Fibroblast of skin of left biceps (primary cell): ENCODE data around the gene ZNF487.
"Not testable (repeated sequence)": the region's sequence is repeated elsewhere in the genome, so short reads cannot be mapped to it uniquely, and the experiment has no call there.

Experiments used
- DNase-seq, 2 experiments: peaks; one replicate each; pipeline ENCODE4 v3.0.0-alpha.2; 2013; ENCODE audit warnings: low read depth in 2 of 2

ZNF487 gene

DNA sequence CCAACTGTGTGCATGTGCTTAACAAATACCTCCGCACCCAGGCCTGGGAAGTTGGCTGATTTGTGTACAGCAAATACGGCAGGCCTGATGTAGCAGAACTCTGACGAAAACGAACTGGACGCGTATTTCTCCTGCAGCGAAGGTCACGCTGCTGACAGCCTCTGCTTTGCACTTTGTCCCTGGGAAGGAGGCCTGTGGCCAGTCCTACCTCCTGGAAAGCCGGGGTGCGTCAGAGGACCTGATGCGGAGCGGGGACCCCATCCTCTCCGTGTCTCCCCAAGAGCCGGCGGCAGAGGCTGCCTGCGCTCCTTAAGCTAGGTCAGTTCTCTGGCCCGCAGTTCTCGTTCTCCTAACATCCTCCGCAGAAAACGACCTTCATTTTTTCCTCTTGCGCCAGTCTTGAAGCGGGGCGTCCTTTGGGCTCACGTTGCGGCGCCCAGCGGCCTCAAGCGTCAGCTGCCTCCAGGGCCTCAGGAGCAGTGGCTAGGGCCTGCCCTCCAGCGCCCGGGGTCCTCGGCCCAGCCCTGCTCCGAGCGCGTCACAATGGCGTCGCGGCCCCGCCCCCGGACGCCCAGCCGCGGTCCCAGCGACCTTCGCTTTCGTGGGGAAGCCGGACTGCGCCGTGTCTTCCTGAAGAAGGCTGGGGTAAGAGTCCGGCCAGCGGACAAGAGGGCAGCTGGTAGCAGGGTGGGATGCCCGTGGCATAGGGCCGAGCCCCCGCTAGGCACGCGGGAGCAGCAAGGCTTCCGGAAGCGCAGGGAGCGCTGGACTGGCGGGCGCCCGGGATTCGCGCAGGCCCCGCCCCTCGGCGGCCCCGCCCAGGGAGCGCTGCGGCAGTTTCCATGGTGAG, at the start of gene ZNF487:
Gene ZNF487, plus strand, starts transcription at position 821 of the 850 bp plus-strand sequence. CDS start 38,703 bp downstream, outside the sequence.
- DNase-seq, result peak; percentile 41 to 42

DNA sequence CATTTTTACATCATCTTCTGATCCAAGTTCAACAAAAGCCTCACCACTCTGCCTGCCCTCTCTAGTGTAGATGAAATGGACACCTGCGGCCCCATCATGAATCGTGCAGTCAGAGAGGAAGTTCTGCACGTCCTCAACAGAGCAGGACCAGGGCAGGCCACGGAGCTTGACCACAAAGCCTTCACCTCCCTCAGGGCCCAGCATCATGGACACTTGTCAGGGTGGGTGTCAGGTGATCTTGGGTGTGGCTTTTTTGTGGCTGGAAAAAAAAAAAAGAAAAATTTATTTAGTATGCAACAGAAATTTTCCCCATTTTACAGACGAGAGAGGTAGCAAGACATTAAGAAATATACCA, 49.3 kb upstream of the ZNF487 start:
- no peak for DNase-seq

DNA sequence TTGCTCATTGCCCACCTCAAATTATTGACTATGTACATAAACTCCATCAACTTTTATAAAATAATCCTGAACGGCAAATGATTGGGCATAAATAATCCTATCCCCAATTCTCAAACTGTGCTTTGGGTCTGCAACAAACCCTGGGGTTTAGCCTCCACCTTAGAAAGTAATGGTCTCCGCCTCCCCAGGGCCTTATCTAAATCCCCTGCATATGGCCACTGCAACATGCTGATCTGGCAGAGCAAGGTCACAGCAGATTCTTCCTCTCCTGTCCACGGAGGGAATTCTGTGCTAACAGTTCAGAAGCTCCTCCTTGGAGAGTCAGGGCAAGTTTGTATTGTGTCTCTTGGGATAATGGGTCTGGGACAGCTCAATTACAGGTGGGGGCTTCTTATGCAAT, 47.0 kb upstream of the ZNF487 start:
- no peak for DNase-seq

DNA sequence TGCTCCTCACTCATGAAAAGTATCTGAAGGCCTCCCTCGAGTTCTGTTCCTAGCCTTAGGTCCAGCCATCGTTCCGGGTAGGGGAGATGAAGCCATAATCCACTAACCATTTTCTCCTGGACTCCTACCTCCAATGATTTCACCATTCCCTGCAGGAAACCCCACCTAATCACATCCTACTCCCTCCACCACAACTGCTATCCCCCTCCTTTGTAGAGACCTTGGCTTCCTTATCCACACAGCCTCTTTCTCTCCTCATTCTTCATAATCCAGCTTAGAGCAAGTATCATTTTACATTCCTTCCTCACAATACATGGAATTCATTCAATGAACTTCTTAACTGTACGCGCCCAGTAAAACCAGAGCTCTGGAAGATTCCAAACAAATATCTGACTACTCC, 46.6 kb upstream of the ZNF487 start:
- no peak for DNase-seq

DNA sequence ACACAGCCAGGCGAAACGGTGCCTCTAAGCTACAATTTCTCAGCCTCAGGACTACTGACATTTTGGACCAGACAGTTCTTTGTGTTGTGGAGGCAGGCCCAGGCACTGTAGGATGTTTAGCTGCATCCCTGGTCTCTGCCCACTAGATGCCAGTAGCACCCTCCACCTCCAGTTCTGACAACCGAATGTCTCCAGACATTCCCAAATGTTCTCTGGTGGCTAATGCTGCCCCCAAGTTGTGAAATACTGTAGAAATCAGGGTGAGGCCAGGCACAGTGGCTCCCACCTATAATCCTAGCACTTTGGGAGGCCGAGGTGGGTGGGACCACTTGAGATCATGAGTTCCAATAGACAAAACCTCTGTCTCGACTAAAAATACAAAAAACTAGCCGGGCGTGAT, 46.2 kb upstream of the ZNF487 start:
- no peak for DNase-seq

DNA sequence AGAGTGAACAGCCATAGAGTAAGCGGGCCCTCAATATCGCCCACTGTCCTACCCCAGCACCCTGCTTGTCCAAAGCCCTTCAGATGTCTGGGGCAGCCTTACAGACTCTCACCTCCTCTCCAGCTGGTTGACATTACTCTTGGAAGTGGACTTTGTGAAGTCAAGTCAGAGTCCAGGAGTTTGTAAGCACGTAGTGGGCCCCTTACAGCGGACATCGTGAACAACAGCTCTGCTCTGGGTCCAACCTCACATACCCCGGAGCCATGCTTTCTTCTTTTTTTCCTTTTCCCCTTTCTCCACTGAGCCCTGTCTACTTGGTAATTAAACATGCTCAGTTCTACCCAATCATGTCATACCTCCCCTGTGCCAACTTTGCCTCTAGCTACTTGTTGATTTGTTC, 45.4 kb upstream of the ZNF487 start:
- DNase-seq, result no peak

DNA sequence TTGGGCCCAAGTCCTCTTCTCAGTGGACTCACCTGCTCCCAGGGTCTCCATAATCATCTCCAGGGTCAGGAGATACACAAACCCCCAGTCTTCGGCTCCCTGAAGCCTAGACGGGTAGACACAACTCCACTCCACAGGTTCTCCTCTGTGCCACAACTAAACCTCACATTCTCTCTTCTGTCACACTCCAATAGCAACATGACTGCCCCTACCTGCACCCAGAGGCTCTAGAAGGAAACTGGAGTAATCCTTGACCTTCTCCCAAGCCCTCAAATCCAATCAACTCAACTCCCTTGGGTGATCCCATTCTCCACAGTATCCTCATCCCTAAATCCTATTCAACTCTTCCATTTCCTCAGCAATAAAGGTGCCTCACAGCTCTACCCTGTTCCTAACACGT, 44.2 kb upstream of the ZNF487 start:
- no peak for DNase-seq

DNA sequence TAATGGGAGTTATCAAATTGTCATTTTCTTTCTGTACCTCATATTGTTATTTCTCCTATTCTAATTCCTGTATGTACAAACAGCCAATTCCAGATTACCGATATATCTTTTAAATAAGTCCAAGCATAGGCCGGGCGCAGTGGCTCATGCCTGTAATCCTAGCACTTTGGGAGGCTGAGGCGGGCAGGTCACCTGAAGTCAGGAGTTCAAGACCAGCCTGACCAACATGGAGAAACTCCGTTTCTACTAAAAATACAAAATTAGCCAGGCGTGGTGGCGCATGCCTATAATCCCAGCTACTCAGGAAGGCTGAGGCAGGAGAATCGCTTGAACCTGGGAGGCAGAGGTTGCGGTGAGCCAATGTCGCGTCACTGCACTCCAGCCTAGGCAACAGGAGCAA, 43.7 kb upstream of the ZNF487 start:
- DNase-seq, result not testable (repeated sequence)

DNA sequence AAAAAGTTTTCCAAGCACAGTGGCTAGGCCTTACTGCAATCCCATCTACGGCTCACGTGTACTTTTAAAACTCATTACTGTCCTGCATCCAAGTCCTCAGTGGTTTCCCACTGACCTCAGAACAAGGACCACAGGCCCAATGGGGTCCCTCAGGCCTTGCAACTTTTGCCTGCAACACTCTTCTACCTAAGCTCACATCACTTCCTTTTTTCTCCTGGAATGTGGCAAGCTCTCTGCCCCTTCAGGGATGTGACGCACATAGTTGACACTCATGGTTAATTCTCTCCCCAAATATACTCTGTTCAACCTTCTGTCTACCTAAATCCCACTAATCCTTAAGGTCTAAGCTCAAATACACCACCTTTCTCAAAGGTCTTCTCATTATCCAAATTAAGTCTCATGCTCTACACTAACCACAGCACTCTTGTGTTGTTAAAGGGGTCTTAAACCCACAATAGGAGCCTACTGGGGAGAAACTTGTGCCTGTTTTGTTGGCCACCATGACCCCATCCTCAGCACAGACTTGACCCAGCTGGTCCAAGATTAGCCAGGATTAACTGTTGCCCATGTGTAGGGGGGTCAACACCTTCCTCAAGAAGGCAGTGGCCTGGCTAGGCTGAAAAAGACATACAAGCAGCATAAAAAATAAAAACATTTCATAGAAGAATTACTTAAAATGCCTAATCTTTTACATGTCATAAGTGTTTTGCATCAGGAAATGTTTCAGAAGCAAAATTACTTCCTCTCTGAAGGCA, 43.1 kb upstream of the ZNF487 start:
- DNase-seq, result no peak

DNA sequence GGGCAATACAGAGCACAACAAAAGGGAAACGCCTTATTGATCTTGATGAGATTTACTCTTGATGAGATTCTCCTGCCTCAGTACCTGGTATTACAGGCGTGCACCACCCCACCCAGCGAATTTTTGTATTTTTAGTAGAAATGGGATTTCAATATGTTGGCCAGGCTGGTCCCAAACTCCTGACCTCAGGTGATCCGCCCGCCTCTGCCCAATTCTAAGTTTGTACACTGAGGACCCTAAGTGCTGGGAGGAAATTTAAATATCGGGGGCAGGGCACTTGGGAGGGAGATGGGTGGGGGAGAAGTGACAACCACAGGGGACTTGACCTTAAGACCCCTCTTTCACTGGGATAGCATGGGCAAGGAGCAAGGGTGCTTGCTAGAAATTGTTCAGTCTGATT, 42.0 kb upstream of the ZNF487 start:
- DNase-seq, result no peak

DNA sequence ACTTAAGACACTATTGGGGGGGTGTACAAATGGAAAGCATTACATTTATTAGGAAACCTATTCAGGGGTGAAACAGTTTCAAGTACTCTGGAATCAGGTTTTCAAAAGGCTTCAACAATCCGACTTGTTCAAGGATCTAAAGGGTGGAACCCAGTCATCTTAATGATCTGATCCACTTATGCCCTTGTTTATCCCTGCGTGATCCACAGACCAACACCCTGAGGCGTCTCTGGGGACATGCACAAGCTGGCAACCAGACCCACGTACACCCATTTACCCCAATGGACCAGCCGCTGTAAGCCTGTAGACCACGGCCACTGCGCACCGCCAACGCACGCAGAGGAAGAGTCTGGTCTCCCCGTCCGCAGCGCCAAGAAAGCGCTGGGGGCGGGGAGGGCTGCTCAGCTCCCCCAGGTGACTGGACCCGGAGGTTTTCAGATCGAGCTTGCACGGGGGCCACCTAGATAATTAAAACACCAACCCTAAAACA, 41.3 kb upstream of the ZNF487 start:
- DNase-seq, result no peak

DNA sequence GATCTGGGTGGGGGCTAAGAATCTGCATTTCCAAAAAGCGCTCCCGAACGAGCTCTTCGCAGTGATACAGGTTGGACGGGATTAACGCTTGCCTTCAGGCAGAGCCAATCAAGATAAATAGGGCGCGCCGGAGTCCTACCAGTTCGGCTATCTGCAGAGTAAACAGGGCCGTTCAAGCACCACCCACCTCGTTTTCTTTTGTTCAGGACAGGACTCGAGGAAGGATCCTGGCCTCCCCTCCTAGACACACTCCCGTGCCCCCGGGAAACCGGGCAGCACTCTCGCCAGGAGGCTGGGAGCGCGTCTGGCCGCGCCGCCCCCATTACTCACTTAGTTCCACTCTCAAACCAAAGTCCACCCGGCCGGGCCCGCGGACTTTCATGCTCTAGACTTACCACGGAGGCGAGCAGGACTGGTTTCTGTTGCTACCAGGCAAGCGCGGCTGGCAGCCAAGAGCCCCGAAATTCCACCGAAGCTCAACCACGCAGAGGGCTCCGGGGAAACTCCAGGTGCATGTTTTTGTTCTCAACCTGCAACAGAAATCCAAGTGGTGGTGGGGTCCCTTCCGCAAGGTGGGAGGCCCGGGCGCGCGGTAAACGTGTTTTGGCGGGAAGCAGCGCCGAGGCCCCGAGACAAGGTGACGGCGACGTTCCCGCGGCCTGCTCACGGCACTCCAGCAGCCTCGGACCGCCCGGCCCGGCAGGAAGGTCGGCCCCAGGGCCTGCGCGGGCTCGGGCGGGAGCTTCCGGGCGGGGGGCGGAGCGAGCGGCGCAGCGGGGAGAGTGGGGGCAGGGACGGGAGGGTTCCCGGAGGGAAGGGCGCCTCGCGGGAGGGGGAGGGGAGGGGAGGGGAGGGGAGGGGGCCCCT, 40.6 kb upstream of the ZNF487 start:
- DNase-seq, result no peak

DNA sequence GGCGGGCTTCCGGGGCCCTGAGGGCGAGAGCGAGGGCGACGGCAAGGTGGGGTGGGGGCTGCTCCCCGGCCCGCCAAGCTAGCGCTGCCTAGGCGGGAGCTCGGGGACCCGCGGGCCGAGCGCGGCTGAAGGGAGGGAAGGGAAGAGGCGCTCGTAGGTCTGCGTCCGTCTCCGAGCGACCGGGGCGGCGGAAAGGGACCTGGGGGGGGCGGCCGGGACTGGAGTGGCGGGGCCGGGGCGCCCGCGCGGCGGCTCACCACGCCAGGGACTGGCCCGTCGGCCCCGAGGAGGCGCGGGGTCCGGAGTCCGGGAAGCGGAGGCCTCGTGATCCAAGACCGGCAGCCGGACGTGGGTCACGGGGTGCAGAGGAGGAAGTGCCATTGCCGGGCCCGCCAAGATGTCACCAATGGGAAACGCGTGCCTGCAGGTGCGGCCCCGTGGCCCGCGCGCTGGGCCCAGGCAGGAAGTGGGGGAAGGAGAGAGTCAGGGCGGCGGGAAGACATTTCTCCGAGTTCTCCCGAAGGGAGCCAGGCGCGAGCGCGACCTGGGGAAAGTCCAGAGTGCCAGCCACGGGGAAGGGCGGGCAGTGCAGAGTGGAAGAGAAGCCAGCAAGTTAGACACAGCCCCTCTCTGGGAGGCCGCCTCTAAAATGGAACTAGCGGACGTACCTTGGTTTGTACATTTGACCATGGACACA, 39.8 kb upstream of the ZNF487 start:
- DNase-seq, result no peak

DNA sequence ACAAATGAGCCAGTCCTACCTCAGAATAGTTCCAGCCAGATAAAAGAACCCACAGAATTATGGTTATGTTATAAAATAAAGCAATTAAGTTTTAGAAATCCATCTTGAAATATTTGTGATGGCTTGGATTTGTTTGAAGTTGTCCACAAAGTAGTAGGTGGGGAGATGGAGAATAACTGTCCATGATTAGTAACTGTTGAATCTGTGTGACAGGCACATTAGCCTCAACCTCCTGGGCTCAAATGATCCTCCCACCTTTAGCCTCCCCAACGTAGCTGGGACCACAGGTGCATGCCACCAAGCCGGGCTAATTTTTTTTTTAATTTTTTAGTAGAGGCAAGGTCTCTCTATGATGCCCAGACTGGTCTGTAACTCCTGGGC, 38.0 kb upstream of the ZNF487 start:
- DNase-seq, result no peak

DNA sequence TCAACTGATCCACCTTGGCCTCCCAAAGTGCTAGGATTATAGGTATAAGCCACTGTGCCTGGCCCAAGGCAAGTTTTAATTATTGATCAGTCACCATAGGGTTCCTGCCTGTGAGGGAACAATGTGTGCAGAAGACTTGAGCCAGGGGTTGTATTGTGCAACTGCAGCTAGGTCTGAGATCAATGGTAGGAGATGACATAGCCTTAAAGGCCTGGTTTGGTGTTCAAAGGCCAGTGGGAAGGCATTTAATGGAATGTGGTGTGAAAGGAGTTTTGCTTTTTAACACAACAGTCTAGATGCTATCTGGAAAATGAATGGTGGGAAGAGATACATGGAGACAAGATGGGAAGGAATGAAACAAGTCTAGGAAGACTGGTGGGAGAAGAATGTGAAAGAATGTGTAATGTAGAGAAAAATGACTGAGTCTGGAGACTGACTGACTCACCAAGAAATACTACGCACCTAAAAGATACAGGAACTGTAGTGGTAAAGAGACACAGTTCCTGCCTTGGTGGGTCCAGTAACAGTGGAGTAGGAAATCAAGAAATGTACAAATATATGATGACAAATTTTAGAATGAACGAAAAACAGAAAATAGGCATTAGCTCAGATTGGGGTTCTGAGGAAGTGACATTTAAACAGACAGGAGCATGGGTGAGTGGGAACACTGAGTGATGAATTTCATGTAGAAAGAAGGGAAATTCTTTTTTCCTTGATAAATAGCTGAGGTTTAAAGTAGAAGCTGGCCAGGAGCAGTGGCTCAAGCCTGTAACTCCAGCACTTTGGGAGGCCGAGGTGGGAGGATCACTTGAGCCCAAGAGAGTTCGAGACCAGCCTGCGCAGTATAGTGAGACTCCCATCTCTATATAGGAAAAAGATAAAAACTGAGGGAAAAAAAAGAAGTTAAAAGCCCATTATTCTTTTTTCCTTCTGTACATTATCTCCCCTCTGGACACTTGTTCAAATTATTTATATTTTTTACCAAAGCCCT, 37.3 kb upstream of the ZNF487 start:
- DNase-seq, result no peak

DNA sequence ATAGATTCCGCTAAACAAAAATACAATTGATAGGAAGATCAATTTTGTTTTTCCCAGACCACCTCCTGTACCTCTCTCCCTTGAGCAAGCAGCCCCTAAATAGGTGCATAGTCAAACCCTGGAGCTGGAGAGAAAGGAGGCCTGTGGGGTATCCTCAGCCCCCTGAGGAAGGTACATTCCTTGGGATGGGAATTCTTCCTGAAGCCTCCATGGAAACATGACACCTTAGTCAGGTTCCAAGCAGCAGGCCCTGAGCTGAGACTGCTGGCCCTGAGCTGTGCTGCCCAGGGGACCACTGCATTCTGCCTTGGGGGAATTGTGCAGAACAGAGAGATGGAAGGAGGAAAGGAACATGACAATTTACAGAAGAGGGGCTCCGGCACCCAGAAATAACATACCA, 35.3 kb upstream of the ZNF487 start:
- no peak for DNase-seq

DNA sequence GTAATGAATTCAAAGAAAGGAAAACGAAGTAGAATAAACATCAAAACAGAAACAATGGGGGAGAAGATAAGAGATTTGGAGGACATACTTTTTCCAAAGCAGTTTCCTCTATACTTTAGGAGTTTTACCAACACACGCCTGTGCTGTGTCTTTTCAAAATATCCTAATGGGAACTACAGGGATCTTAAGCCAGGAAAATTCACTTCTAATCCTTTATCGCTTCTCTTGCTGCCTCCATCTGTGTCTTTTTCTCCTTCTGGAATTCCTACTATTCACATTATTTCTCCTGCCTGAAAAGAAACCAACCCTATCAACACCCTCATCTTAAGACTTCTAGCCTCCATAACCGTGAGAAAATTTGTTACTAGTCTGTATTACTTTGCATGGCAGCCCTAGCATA, 34.7 kb upstream of the ZNF487 start:
- DNase-seq, result no peak

DNA sequence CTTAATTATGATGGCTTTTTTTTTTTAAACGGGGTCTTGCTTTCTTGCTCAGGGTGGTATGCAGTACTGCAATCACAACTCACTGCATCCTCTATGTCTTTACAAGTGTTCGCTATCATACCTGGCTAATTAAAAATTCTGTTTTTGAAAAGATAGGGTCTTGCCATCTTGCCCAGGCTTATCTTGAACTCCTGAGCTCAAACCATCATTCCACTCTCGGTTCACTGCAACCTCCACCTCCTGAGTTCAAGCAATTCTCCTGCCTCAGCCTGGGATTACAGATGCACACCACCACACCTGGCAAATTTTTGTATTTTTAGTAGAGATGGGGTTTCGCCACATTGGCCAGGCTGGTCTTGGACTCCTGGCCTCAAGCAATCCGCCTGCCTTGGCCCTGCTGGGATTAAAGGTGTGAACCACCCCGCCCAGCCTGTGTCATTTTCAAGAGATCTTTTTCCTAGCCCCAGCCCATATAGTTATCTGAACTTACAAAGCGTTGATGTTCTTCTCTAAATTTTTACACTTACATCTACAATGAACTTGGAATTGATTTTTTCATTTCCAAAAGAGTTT, 33.9 kb upstream of the ZNF487 start:
- DNase-seq, result no peak

DNA sequence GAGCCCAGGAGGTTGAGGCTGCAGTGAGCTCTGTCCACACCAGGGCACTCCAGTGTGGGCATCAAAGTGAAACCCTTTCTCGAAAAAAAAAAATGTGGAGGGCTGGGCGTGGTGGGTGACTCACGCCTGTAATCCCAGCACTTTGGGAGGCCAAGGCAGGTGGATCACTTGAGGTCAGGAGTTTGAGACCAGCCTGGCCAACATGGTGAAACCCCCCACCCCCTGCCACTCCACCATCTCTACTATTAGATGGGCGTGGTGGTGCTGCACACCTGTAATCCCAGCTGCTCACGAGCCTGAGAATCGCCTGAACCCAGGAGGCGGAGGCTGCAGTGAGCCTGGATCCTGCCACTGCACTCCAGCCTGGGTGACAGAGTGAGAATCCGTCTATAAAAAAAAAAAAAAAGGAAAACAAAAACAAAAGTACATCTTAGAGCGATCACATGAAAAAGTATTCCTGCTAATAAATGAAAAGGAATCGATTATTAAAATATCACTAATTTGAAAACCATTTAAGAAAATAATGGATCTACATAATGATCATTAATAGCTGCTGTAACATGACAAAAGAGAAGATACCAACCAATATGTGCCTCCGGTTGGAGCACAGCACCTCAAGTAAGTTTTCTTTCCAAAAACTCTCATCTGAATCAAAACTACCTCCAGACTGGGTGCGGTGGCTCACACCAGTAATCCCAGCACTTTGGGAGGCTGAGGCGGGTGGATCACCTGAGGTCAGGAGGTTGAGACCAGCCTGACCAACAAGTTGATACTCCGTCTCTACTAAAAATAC, 32.8 kb upstream of the ZNF487 start:
- DNase-seq, result no peak
